HG02678 (cell line): ENCODE measurements around the gene DGKB.

Source experiments
- ATAC-seq: cut with Tn5 transposase; IDR thresholded peaks from one replicate; pipeline ENCODE4 v1.9.1; 2021; ENCODE audit warnings: mild to moderate bottlenecking, moderate library complexity; ENCODE audit not compliant: unreplicated experiment

The DGKB gene

DNA sequence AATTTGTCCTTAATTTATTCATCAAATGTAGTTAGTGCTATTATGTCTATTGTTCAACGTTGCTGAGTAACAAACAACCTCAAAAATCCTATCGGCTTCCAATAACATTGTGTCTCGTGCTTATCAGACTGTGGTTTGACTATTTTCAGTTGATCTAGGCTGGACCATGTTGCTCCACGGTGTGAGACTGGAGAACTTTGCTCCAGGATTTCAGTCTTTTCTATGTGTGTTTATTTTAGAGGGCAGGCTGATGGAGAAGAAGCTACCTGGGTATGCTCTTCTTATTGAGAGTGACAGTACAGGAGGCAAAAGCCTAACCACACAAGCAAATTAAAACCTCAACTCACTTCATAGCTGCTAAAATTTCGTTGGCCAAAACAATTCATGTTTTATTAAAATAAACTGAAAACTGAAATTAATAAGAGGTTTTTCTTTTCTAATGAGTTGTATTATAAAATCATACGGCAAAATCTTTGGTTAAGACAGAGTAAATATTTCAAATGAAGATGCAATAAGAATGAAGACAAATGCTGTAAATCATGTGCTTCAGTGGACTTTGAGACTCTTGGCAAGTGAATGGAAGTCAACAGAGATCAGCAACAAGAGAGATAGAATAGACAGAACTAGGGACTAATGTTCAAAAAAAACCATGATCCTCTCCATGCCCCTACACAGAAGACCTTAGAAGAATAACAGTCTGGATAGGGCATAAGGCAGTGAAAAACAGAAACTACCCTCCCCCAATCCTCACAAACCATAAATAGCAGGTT is 495.1 kb downstream of the DGKB start:
- ATAC-seq, result no peak

DNA sequence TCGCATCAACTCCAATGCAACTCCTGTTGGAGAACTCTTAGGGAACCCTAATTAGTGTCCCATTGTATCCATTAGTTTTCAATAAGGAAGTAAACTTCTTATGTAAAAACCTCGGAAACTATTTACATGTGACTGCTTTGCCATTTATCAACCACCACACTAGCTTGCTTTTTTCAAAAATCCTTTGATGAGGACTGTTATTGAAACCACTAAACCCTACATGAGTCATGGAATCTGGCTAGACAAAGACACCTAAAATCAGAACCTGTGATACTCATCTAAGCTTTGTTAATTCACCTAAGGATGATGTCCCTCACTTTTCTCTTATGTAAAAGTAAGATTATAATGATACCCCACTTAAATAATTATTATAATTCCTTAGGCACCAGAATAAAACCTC is 499.0 kb downstream of the DGKB start:
- ATAC-seq, result no peak

DNA sequence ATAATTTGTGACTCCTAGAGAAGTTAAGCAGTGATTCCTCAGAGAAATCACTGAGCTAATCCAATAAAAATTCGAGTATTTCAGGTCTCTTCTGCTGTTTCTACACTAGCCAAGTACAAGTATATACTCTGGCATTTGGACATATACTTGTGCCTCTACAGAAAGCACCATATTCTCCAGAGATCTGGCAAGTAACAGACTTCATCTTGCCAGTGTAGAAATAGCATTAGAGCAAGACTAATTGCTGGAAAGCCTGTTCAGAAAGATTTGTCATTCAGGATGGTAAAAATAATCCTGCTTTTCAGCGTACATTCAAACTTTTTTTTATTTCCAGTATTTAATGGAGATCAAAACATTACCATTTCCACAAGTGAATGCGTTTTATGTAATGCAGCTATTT is 502.3 kb downstream of the DGKB start:
- no peak for ATAC-seq

GRCh38 chr7:14398526-14398925 is 504.0 kb downstream of the DGKB start:
- no peak for ATAC-seq

DNA sequence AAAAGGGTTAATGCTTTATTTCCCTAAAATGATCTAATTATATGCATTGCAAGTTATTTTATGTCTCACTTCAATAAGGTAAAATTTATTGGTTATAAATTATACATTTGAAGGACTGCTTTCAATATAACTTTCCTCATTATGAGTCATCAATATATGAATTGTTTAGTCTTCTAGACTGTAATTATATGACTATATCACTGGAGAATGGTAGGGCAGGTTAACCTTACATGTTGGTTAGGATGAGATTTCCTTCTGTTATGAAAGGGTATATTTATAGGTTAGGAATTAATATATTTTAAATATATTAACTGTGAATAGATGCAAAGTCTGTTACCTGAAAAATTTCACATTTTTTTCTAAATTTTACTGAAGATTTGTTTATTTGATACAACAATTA is 506.7 kb downstream of the DGKB start:
- ATAC-seq, result no peak

DNA sequence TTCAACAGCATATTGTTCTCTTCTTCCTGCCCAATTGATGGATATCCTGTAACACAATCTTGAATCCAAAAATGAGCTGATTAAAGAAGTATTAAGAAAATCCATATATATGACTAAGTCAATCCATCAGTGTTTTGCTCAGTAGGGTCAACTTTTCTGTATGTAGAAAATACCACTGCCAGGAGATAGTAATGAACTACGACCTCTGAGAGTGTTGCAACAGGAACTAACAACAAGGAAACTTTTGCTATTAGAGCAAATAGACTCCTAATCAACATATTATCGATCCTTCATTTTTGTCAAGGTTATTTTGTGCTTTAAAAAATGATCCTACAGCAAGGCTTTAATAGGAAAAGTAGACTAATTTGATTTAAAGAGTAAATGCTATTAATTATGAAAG is 507.8 kb downstream of the DGKB start:
- ATAC-seq, result no peak

DNA sequence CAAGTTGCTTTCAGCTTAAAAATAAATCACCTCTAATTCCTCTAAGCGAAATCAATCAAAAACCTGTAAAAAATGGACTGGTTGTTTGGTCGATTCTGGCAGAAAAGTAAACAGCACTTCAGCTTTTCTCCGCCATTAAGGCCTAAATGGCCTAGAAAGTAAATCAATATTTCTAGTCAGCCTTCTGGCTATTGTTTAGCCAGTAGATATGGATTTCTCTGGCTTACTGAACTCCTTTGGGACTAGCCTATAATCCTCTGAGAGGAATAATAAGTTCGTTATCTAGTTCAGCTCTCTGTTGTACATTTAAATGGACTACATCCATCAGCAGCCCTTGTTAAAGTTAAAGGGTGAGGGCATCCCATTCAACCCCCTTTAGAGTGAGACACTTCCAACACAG is 513.0 kb downstream of the DGKB start:
- no peak for ATAC-seq

DNA sequence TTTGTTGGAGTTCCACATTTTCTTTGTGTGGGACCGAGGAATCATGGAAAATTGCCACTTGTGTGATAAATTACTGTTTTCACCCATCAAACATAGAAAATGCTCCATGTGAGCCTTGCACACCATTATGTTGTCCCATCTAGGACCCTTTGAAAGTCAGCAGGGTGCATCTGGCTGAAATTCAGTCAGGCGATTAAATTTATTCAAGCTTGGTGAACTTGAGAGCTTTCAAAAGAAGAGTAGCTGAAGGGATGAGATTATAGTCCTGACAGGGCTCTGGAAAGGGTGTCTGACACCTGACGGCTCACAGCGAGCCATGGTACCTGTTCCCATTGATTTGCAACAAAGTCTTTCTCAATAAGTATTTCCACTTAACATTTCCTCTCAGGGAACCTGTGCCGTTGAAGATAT is 513.4 kb downstream of the DGKB start:
- ATAC-seq, result no peak

- ATAC-seq, result no peak
These were observed 517.5 kb downstream of the DGKB start for GRCh38 chr7:14385074-14385473.

- ATAC-seq, result no peak
These were observed 520.6 kb downstream of the DGKB start for GRCh38 chr7:14381936-14382335.

GRCh38 chr7:14381306-14381705 is 521.2 kb downstream of the DGKB start:
- no peak for ATAC-seq

GRCh38 chr7:14380881-14381280 is 521.7 kb downstream of the DGKB start:
- no peak for ATAC-seq

DNA sequence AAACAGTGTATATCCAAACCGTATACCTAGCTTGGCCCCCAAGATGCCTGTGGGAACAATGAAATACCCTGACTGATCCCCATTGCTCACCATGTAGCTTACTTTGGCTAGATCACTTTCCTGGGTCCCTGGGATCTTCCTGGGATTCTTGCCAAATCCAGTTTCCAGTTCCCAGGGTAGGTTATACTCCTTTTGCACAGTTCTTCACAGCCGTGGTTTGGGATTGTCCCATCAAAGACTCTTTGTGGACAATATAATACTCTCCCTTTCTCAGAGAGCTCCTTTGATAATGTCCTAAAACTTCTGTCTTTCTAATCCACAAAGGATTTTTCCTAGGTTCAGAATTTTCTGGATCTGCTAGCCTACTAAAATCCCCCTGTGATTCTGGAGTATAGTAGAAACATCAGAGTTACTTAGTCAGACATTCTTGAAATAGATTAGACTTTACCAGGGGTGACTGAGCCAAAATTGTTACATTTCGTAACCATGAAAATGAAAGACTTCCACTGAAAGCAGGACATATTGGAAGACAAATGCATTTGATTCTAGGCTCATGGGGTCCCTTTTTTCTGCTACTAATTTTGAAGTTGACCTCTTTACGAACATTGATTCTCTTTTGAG is 524.8 kb downstream of the DGKB start:
- ATAC-seq, result no peak

DNA sequence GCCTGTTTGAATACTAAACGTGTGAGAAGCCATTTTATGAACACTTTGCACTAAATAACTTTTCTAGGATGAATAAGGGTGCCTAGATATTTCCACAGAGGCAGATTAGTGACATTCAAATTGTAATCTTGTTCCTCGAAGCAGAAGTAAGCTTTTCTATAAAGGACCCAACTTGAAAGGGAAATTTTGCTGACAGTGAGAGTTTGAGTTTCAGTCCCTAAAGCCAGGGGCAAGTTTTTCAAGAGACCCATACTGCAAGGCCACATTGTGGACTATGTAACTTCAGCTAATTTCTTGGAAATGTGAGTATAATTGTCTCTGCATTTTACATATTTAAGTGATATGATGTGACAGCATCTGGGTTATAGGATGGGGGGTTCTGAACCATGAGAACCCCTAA is 525.8 kb downstream of the DGKB start:
- no peak for ATAC-seq

GRCh38 chr7:14375998-14376397 is 526.6 kb downstream of the DGKB start:
- no peak for ATAC-seq

- no peak for ATAC-seq
These were observed 528.2 kb downstream of the DGKB start for GRCh38 chr7:14374336-14374735.

DNA sequence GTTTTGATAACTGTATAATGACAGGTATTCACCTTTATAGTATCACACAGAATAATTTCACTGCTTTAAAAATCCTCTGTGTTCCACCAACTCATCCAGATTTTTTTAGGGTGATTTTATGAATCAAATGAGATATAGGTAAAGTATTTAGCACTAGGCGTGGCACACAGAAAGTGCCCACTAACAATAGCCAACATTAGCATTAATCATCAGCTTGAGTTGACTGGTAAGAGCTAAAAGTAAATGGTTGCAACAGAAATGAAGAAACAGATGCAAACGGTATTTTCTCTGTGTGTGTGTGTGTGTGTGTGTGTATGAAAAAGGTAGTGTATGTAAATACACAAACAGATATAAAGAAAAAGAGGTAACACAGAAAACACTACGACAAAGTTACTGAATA is 534.3 kb downstream of the DGKB start:
- ATAC-seq, result no peak

DNA sequence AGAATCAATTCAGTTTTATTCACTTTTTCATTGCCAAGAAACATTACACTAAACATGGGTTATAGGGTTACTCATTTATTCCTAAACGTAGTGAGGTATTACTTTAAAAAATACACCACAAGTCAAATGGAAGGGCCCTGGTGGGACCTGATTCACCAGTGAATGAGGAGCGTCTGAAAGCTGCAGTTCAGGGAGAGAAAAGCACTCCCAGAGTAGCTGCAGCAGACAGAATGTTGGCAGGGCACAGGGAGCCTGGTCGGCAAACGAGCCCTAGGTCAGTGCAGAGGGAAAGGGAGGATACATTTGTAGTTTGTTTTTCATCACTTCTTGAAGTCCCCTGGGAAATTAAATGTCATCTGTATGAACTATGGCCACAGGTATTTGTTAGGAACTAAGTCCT is 551.4 kb downstream of the DGKB start:
- ATAC-seq, result no peak

- no peak for ATAC-seq
These were observed 561.3 kb downstream of the DGKB start for GRCh38 chr7:14341200-14341775.

GRCh38 chr7:14340393-14341074 is 562.0 kb downstream of the DGKB start:
- ATAC-seq, result no peak

DNA sequence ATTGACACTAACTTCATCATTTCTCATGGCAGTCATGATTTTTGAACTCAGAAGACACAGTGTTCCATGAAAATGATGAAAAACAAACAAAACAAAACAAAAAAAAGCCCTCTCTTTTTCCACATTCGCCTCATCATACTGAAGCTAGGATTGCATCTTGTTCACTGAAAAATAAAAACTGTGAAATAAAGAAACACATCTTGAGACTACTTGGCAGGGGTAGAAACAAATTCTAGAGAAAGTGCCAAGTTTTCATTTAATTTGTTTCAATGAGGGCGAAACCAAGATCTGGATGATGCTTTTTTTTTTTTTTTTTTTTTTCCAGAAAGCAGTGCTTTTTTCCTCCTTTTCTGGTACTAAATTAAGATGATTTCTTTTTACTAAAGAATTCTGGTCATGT is 562.7 kb downstream of the DGKB start:
- no peak for ATAC-seq

DNA sequence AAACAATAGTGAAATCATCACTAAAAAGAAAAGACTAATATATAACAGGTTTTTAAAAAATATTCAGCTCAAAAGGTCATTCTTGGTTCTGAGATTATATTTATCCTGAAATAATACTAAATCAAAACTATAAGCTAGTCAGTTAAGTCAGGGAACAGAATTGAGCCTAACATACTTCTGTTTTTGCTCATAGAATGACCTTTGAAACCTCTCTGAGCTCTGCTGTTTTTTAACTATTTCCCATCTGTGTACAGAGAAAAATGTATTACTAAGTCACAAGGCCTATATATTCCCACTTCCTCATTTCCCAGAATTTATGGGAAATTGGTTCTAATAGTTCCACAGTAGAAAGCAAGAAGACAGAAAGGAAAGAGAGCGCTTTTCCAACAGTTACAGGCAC is 566.3 kb downstream of the DGKB start:
- ATAC-seq, result no peak
